H1 (cell line): Measurements from ENCODE around the gene INPP5A. TPM values are rescaled to one million over a fixed set of nuclear protein-coding genes. Genes with fewer than 3 reads are reported as not detected.
"Not testable (repeated sequence)": the region's sequence is repeated elsewhere in the genome, so short reads cannot be mapped to it uniquely, and the experiment has no call there.

Source experiments
- CTCF ChIA-PET: fragments of 300-600 bp; sonication (Branson Sonifier 250); formaldehyde crosslinking; loops from one replicate; lab custom pipeline; 2021; ENCODE audit not compliant: partially characterized antibody; lab: Charles Lee
- POLR2A ChIA-PET: fragments of 300-600 bp; sonication (Branson Sonifier 250); formaldehyde crosslinking; loops from one replicate; lab custom pipeline; 2021; ENCODE audit warnings: inconsistent platforms; ENCODE audit not compliant: partially characterized antibody; lab: Charles Lee
- DNase-seq, 2 experiments: peaks; one replicate each; pipeline versions ENCODE4 v3.0.0 to v3.0.0-alpha.2; 2010 to 2022; ENCODE audit warnings: low spot score in 2 of 2, low read depth in 1 of 2, mixed read lengths in 1 of 2
- FAIRE-seq: peaks from 2 replicates; lab custom pipeline; 2011; peaks lifted over from hg19 to GRCh38; lab: Jason Lieb, UNC
- H2AFZ ChIP-seq: 2 replicates; pipeline ENCODE4 v1.8.1; 2012; ENCODE audit warnings: low read length, inconsistent platforms
- H2AK5ac ChIP-seq: 2 replicates; pipeline ENCODE4 v1.6.1; 2013; ENCODE audit warnings: low read depth, low read length
- H2BK120ac ChIP-seq: replicated peaks from 2 replicates; pipeline ENCODE3; 2013; ENCODE audit warnings: low read depth, low read length, inconsistent platforms
- H2BK12ac ChIP-seq: 2 replicates; pipeline ENCODE4 v1.6.1; 2013; ENCODE audit warnings: low read depth, low read length
- H2BK15ac ChIP-seq: 2 replicates; pipeline ENCODE4 v1.6.1; 2013; ENCODE audit warnings: low read length
- H2BK20ac ChIP-seq: 2 replicates; pipeline ENCODE4 v1.6.1; 2013; ENCODE audit warnings: low read length
- H2BK5ac ChIP-seq: 2 replicates; pipeline ENCODE4 v1.6.1; 2013; ENCODE audit warnings: low read depth, low read length
- H3K14ac ChIP-seq: 2 replicates; pipeline ENCODE4 v1.6.1; 2013; ENCODE audit warnings: inconsistent platforms; ENCODE audit not compliant: insufficient read length
- H3K18ac ChIP-seq: 2 replicates; pipeline ENCODE4 v1.6.1; 2013; ENCODE audit warnings: low read length; ENCODE audit errors: extremely low read depth
- H3K23ac ChIP-seq: 2 replicates; pipeline ENCODE4 v1.6.1; 2013; ENCODE audit warnings: inconsistent platforms; ENCODE audit not compliant: insufficient read length
- H3K23me2 ChIP-seq: 2 replicates; pipeline ENCODE4 v1.6.1; 2013; ENCODE audit warnings: low read depth, low read length
- H3K27ac ChIP-seq: 2 replicates; pipeline ENCODE4 v1.6.1; 2011; ENCODE audit warnings: low read depth, low read length, inconsistent platforms
- H3K27me3 ChIP-seq, 4 experiments: replicated peaks in 1 of 4; 1 replicate in 1 of 4; 2 replicates in 3 of 4; pipeline versions ENCODE4 v1.6.1 to v1.8.1; 2011 to 2013; ENCODE audit warnings: low read length in 3 of 4, mild to moderate bottlenecking in 3 of 4, inconsistent platforms in 2 of 4, mixed read lengths in 2 of 4, moderate library complexity in 1 of 4; ENCODE audit not compliant: control insufficient read depth in 3 of 4, insufficient read depth in 3 of 4; ENCODE audit errors: extremely low read depth in 1 of 4
- H3K36me3 ChIP-seq, 4 experiments: 2 replicates each; pipeline versions ENCODE4 v1.6.1 to v1.8.1; 2011 to 2013; ENCODE audit warnings: mild to moderate bottlenecking in 4 of 4, low read length in 3 of 4, moderate library complexity in 2 of 4, control low read depth in 1 of 4, inconsistent platforms in 1 of 4; ENCODE audit not compliant: insufficient read depth in 4 of 4, control insufficient read depth in 2 of 4
- H3K4ac ChIP-seq: replicated peaks from 2 replicates; pipeline ENCODE3; 2013; ENCODE audit warnings: low read length, low read depth, mixed read lengths, inconsistent platforms; ENCODE audit not compliant: insufficient read length
- H3K4me1 ChIP-seq, 4 experiments: replicated peaks in 1 of 4; 1 replicate in 1 of 4; 2 replicates in 3 of 4; pipeline versions ENCODE4 v1.6.1 to v1.8.1; 2011 to 2013; ENCODE audit warnings: low read length in 3 of 4, inconsistent platforms in 2 of 4, mixed read lengths in 1 of 4; ENCODE audit not compliant: insufficient read depth in 4 of 4, control insufficient read depth in 3 of 4
- H3K4me2 ChIP-seq, 2 experiments: 2 replicates each; pipeline versions ENCODE4 v1.6.1 to v1.8.1; 2011 to 2013; ENCODE audit warnings: low read depth in 2 of 2, low read length in 2 of 2, control low read depth in 1 of 2, inconsistent platforms in 1 of 2, mild to moderate bottlenecking in 1 of 2; ENCODE audit not compliant: insufficient read depth in 1 of 2
- H3K4me3 ChIP-seq, 4 experiments: fragments of 200-600, 300-600 bp in 1 of 4; sonication (generic), shearing (Covaris generic), sonication (Bioruptor Twin) in 1 of 4; 2 replicates each; pipeline versions ENCODE4 v1.5.1 to v1.8.1; 2011 to 2016; ENCODE audit warnings: low read length in 4 of 4, low read depth in 3 of 4, control low read depth in 2 of 4, inconsistent platforms in 2 of 4, mild to moderate bottlenecking in 2 of 4, mixed read lengths in 1 of 4, moderate library complexity in 1 of 4; ENCODE audit not compliant: insufficient read depth in 2 of 4; ENCODE audit errors: extremely low read depth in 1 of 4
- H3K56ac ChIP-seq: replicated peaks from 2 replicates; pipeline ENCODE3; 2013; ENCODE audit warnings: low read depth, mild to moderate bottlenecking, mixed read lengths, low read length, inconsistent platforms; ENCODE audit not compliant: insufficient read length
- H3K79me1 ChIP-seq: 2 replicates; pipeline ENCODE4 v1.6.1; 2013; ENCODE audit warnings: low read depth, low read length, control low read depth
- H3K79me2 ChIP-seq, 2 experiments: 2 replicates each; pipeline versions ENCODE4 v1.6.1 to v1.8.1; 2012 to 2013; ENCODE audit warnings: low read length in 2 of 2, mild to moderate bottlenecking in 2 of 2, inconsistent platforms in 1 of 2; ENCODE audit not compliant: insufficient read depth in 2 of 2, control insufficient read depth in 1 of 2
- H3K9ac ChIP-seq, 4 experiments: replicated peaks in 1 of 4; 1 replicate in 1 of 4; 2 replicates in 3 of 4; pipeline versions ENCODE4 v1.6.1 to v1.8.1; 2011 to 2013; ENCODE audit warnings: low read depth in 3 of 4, low read length in 3 of 4, control low read depth in 2 of 4, mild to moderate bottlenecking in 2 of 4, moderate library complexity in 2 of 4, inconsistent platforms in 1 of 4; ENCODE audit errors: extremely low read depth in 1 of 4
- H3K9me3 ChIP-seq, 2 experiments: 2 replicates each; pipeline versions ENCODE4 v1.6.1 to v1.8.1; 2012 to 2013; ENCODE audit warnings: mild to moderate bottlenecking in 2 of 2, moderate library complexity in 2 of 2, control low read depth in 1 of 2, inconsistent platforms in 1 of 2, low read depth in 1 of 2, low read length in 1 of 2, mixed read lengths in 1 of 2; ENCODE audit not compliant: insufficient read depth in 2 of 2
- H4K20me1 ChIP-seq, 2 experiments: replicated peaks in 1 of 2; 2 replicates each; pipeline versions ENCODE3 to v1.8.1; 2011 to 2013; ENCODE audit warnings: inconsistent platforms in 2 of 2, low read length in 2 of 2, mild to moderate bottlenecking in 1 of 2; ENCODE audit not compliant: insufficient read depth in 2 of 2, control insufficient read depth in 1 of 2
- H4K5ac ChIP-seq: 2 replicates; pipeline ENCODE4 v1.6.1; 2013; ENCODE audit warnings: low read length, low read depth, mixed read lengths, inconsistent platforms; ENCODE audit not compliant: insufficient read length
- H4K8ac ChIP-seq: 2 replicates; pipeline ENCODE4 v1.8.0; 2013; ENCODE audit warnings: mild to moderate bottlenecking, moderate library complexity, low read length, inconsistent platforms; ENCODE audit not compliant: insufficient read depth; ENCODE audit errors: extremely low read depth
- H4K91ac ChIP-seq: replicated peaks from 2 replicates; pipeline ENCODE3; 2013; ENCODE audit warnings: low read length, mixed read lengths, inconsistent platforms; ENCODE audit not compliant: insufficient read length
- WGBS, 2 experiments: shearing (Covaris generic) in 1 of 2; methylation state at CpG; one replicate each; pipeline versions ENCODE4 v1.1.6 to v1.1.7; 2013 to 2015; ENCODE audit warnings: low lambda C conversion rate in 2 of 2, mixed read lengths in 2 of 2, inconsistent platforms in 1 of 2, low coverage in 1 of 2, missing lambda C conversion rate in 1 of 2; ENCODE audit not compliant: insufficient replicate concordance in 2 of 2, insufficient coverage in 1 of 2, insufficient read length in 1 of 2; ENCODE audit errors: extremely low coverage in 1 of 2, missing lambda C conversion rate in 1 of 2; 5-methylcytosine and 5-hydroxymethylcytosine counted together
- polyA plus RNA-seq, 7 experiments: library from polyadenylated mRNA; depleted of rRNA in 3 of 7; stranded (reverse) in 5 of 7; unstranded in 2 of 7; fragments of >200 nt in 5 of 7; fragments of 200-250 nt in 2 of 7; gene quantifications; 1 replicate in 5 of 7; 2 replicates in 1 of 7; 4 replicates in 1 of 7; pipeline versions ENCODE4 v1.2.1 to v1.2.3, GENCODE V29; 2011 to 2013; ENCODE audit warnings: missing spikeins in 2 of 7, mixed read lengths in 2 of 7
- total RNA-seq: library from RNA; stranded (reverse); fragmentation: NEBNext Ultra II Directional; extraction: Animal tissue kit (Norgen Biotek cat#: 25700); gene quantifications from 2 replicates; pipeline ENCODE4 v1.2.1, GENCODE V29; 2021

INPP5A gene
- total and polyA plus RNA-seq, 2 of the 8 experiments (the other 6 are each of a cell fraction or from before 2014, with no cell fraction given) = 19.7 to 27.5 TPM

DNA sequence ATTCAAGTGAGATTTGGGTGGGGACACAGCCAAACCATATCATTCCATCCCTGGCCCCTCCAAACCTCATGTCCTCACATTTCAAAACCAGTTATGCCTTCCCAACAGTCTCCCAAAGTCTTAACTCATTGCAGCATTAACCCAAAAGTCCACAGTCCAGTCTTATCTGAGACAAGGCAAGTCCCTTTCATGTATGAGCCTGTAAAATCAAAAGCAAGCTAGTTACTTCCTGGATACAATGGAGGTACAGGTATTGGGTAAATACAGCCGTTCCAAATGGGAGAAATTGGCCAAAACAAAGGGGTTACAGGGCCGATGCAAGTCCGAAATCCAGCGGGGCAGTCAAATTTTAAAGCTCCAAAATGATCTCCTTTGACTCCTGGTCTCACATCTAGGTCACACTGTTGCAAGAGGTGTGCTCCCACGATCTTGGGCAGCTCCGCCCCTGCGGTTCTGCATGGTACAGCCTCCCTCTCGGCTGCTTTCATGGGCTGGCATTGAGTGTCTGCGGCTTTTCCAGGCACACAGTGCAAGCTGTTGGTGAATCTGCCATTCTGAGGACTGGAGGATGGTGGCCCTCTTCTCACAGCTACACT is 61.5 kb downstream of the INPP5A start:
- POLR2A ChIA-PET, H3K18ac ChIP-seq, H2BK12ac ChIP-seq, H2BK5ac ChIP-seq, H3K4ac ChIP-seq, H3K23me2 ChIP-seq, H3K4me2 ChIP-seq, H3K27me3 ChIP-seq, H3K14ac ChIP-seq, H2AK5ac ChIP-seq, H2AFZ ChIP-seq, H3K4me3 ChIP-seq, FAIRE-seq, H3K4me1 ChIP-seq, H4K5ac ChIP-seq, H3K56ac ChIP-seq, H2BK20ac ChIP-seq, DNase-seq, H4K8ac ChIP-seq, H3K36me3 ChIP-seq, H2BK15ac ChIP-seq, H3K27ac ChIP-seq, H3K79me1 ChIP-seq, H4K91ac ChIP-seq, H3K9ac ChIP-seq, H3K79me2 ChIP-seq, H3K23ac ChIP-seq, H2BK120ac ChIP-seq: not testable (repeated sequence)
- CTCF ChIA-PET = interaction anchor here (1.3 kb wide), 1 partner anchor 140 kb away, joined by 3 read pairs; no protein-coding TSS in a partner anchor
- 89% methylated on average over 9 of the region's 9 CpGs; no CpG with 5 or more reads in 1 of the 2 experiments for WGBS, 2 experiments
- Histone ChIP-seq H3K9me3 (peaks cover 18 to 29% of the 10 kb centered on the region in 2 experiments), H4K20me1 (peaks cover 0 to 16% of the 10 kb centered on the region in 2 experiments)
